Mesenchymal stem cell (in vitro differentiated cells and primary cell): Measurements from ENCODE around the gene CLIC3.

ENCODE experiments used
- DNase-seq: peaks from one replicate; pipeline ENCODE4 v3.0.0-alpha.2; 2013
- H2AFZ ChIP-seq: one replicate; pipeline ENCODE4 v1.6.1; 2013; ENCODE audit warnings: low read depth, mild to moderate bottlenecking, control low read depth, inconsistent platforms, low read length, moderate library complexity
- H2AK5ac ChIP-seq: 2 replicates; pipeline ENCODE4 v1.6.1; 2013; ENCODE audit warnings: low read length, moderate library complexity, mild to moderate bottlenecking, inconsistent platforms; ENCODE audit not compliant: severe bottlenecking
- H2BK120ac ChIP-seq: one replicate; pipeline ENCODE4 v1.6.1; 2013; ENCODE audit warnings: low read depth, mild to moderate bottlenecking, inconsistent platforms, low read length, moderate library complexity
- H2BK12ac ChIP-seq, 2 experiments: one replicate each; pipeline ENCODE4 v1.6.1; 2013; ENCODE audit warnings: inconsistent platforms in 2 of 2, low read length in 2 of 2, mild to moderate bottlenecking in 2 of 2, moderate library complexity in 2 of 2, control low read depth in 1 of 2
- H2BK15ac ChIP-seq: one replicate; pipeline ENCODE4 v1.6.1; 2013; ENCODE audit warnings: mild to moderate bottlenecking, low read depth, inconsistent platforms; ENCODE audit not compliant: poor library complexity, severe bottlenecking
- H2BK5ac ChIP-seq: 2 replicates; pipeline ENCODE4 v1.6.1; 2013; ENCODE audit warnings: low read depth, mild to moderate bottlenecking, low read length, control low read depth, inconsistent platforms; ENCODE audit not compliant: poor library complexity, severe bottlenecking
- H3K14ac ChIP-seq, 2 experiments: one replicate each; pipeline ENCODE4 v1.6.1; 2013; ENCODE audit warnings: inconsistent platforms in 2 of 2, low read length in 2 of 2, control low read depth in 1 of 2, mild to moderate bottlenecking in 1 of 2, moderate library complexity in 1 of 2
- H3K18ac ChIP-seq, 2 experiments: one replicate each; pipeline ENCODE4 v1.6.1; 2013; ENCODE audit warnings: inconsistent platforms in 2 of 2, low read length in 2 of 2, control low read depth in 1 of 2, low read depth in 1 of 2, mild to moderate bottlenecking in 1 of 2
- H3K23ac ChIP-seq, 2 experiments: one replicate each; pipeline ENCODE4 v1.6.1; 2013; ENCODE audit warnings: inconsistent platforms in 2 of 2, low read length in 2 of 2, mild to moderate bottlenecking in 2 of 2, moderate library complexity in 2 of 2, control low read depth in 1 of 2
- H3K27ac ChIP-seq: 2 replicates; pipeline ENCODE4 v1.5.1; 2013; ENCODE audit warnings: mild to moderate bottlenecking, moderate library complexity, low read length, control low read depth, inconsistent platforms; ENCODE audit not compliant: poor library complexity, severe bottlenecking
- H3K27me3 ChIP-seq, 2 experiments: 2 replicates each; pipeline versions ENCODE4 v1.6.1 to v1.7.0; 2013; ENCODE audit warnings: low read length in 2 of 2, mild to moderate bottlenecking in 2 of 2, moderate library complexity in 2 of 2, control low read depth in 1 of 2, inconsistent platforms in 1 of 2; ENCODE audit not compliant: control insufficient read depth in 1 of 2, insufficient read depth in 1 of 2
- H3K36me3 ChIP-seq, 2 experiments: 2 replicates each; pipeline versions ENCODE4 v1.6.1 to v1.7.0; 2013; ENCODE audit warnings: low read length in 2 of 2, control low read depth in 1 of 2, inconsistent platforms in 1 of 2, low read depth in 1 of 2, mild to moderate bottlenecking in 1 of 2; ENCODE audit not compliant: insufficient read depth in 2 of 2, control insufficient read depth in 1 of 2
- H3K4ac ChIP-seq, 2 experiments: one replicate each; pipeline ENCODE4 v1.6.1; 2013; ENCODE audit warnings: inconsistent platforms in 2 of 2, low read length in 2 of 2, mild to moderate bottlenecking in 2 of 2, moderate library complexity in 2 of 2, control low read depth in 1 of 2, low read depth in 1 of 2
- H3K4me1 ChIP-seq: 2 replicates; pipeline ENCODE4 v1.6.1; 2013; ENCODE audit warnings: low read depth, low read length, control low read depth; ENCODE audit not compliant: control insufficient read depth, insufficient read depth
- H3K4me2 ChIP-seq: 2 replicates; pipeline ENCODE4 v1.6.1; 2013; ENCODE audit warnings: low read length, mild to moderate bottlenecking, inconsistent platforms; ENCODE audit not compliant: poor library complexity, severe bottlenecking
- H3K4me3 ChIP-seq, 2 experiments: 2 replicates each; pipeline versions ENCODE4 v1.5.1 to v1.7.0; 2013; ENCODE audit warnings: low read length in 2 of 2, mild to moderate bottlenecking in 2 of 2, control low read depth in 1 of 2, low read depth in 1 of 2; ENCODE audit not compliant: insufficient read depth in 1 of 2
- H3K79me1 ChIP-seq: replicated peaks from 2 replicates; pipeline ENCODE4 v1.6.1; 2013; ENCODE audit warnings: mild to moderate bottlenecking, control low read depth, low read length, inconsistent platforms; ENCODE audit not compliant: poor library complexity, severe bottlenecking
- H3K9ac ChIP-seq: 2 replicates; pipeline ENCODE4 v1.7.0; 2013; ENCODE audit warnings: mild to moderate bottlenecking, low read length, moderate library complexity
- H3K9me3 ChIP-seq: 2 replicates; pipeline ENCODE4 v1.7.0; 2013; ENCODE audit warnings: mild to moderate bottlenecking, low read length; ENCODE audit not compliant: control insufficient read depth
- H4K8ac ChIP-seq: one replicate; pipeline ENCODE4 v1.6.1; 2013; ENCODE audit warnings: inconsistent platforms, mild to moderate bottlenecking, low read length, moderate library complexity
- H4K91ac ChIP-seq: one replicate; pipeline ENCODE4 v1.6.1; 2013; ENCODE audit warnings: mild to moderate bottlenecking, low read length, inconsistent platforms
- WGBS: methylation state at CpG from one replicate; pipeline ENCODE4 v1.1.7; 2013; ENCODE audit warnings: mixed read lengths; 5-methylcytosine and 5-hydroxymethylcytosine counted together

CLIC3 gene

DNA sequence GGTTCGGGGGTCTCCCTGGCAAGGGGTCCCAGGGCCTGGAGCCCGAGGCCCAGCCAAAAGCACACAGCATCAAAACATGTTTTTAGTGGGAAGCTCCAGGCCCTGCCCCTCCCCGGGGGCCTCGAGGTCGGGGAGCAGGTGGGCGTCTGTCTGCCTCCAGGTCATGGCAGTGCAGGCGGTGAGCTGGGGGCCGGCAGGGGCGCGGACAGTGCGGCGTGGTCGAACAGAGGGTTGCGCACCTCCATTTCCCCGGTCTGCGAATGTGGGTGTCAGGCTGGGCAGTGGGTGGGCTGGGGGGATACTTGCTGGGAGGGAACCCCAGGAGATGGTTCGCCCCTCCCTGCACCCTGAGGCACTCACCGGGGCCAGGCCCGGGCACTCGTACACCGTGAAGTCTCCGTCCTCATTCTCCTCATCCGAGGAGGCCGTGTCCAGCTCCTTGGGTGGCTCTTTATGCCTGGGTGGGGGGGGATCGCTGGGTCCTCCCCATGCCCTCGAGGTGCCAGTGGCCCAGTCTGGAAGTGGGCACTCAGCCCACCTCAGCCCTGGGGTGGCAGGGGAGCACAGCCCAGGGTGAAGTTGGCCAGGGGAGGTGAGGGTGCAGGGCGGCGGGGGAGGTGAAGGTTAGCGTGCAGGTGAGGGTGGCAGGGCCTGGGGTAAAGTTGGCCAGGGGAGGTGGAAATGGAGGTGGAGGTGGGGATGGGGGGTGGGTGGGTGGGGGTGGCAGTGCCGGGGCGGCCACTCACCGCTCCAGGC lies 43.4 kb upstream of the CLIC3 start:
- Histone ChIP-seq H3K9me3 (no peaks in the 10 kb centered on the region), H4K8ac (no peak overlapping the region), H2BK5ac (no peak overlapping the region), H3K27ac (no peak overlapping the region), H3K4me1 (peaks cover 11% of the 10 kb centered on the region), H4K91ac (no peak overlapping the region), H3K18ac (no peak overlapping the region), H3K9ac (no peak overlapping the region), H3K4me2 (no peak overlapping the region), H2BK12ac (no peak overlapping the region), H3K36me3 (peaks cover 20 to 45% of the 10 kb centered on the region in 2 experiments), H2BK15ac (no peak overlapping the region), H2AFZ (no peak overlapping the region), H3K14ac (no peak overlapping the region), H2BK120ac (no peak overlapping the region), H3K4me3 (no peak overlapping the region), H3K79me1 (no peaks in the 10 kb centered on the region), H3K27me3 (peaks cover 0 to 17% of the 10 kb centered on the region in 2 experiments), H2AK5ac (no peak overlapping the region), H3K23ac (no peak overlapping the region), H3K4ac (no peak overlapping the region)
- DNase-seq: no peak
- 87% methylated on average over 26 of the region's 32 CpGs for WGBS

DNA sequence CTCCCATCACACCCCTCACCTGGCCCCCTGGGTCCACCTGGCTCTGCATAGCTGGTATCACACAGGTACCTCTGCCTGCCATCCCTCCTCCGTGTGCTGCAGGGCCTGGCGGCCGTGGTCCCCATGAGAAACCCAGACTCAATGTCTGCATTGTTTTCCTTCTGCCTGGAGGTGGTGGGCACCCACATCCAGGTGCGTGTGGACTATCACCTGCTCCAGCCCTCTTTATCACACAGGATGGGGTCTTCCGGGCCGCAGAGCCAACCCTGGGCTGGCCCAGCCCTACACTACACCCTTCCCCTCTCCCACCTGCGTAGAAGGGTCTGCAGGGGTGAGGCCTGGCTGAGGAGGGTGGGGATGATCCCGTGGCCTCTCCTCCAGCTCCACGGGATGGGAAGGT lies 42.5 kb upstream of the CLIC3 start:
- no peak overlapping the region for H2BK120ac ChIP-seq
- no peak overlapping the region for H2BK12ac ChIP-seq
- H2AFZ ChIP-seq: no peak overlapping the region
- H4K91ac ChIP-seq: no peak overlapping the region
- no peak overlapping the region for H2BK15ac ChIP-seq
- H3K27me3 ChIP-seq: peaks cover under 1 to 8% of the 10 kb centered on the region in 2 experiments
- H3K36me3 ChIP-seq: peaks cover 20 to 45% of the 10 kb centered on the region in 2 experiments
- H3K4me1 ChIP-seq: peaks cover 3% of the 10 kb centered on the region
- H3K18ac ChIP-seq: no peak overlapping the region
- no peaks in the 10 kb centered on the region for H3K79me1 ChIP-seq
- no peak overlapping the region for H3K9ac ChIP-seq
- no peak overlapping the region for H2AK5ac ChIP-seq
- H2BK5ac ChIP-seq: no peak overlapping the region
- WGBS: 95% methylated on average over 6 of the region's 9 CpGs
- no peak for DNase-seq
- H3K27ac ChIP-seq: no peak overlapping the region
- H4K8ac ChIP-seq: no peak overlapping the region
- H3K14ac ChIP-seq: no peak overlapping the region
- H3K4me3 ChIP-seq: no peak overlapping the region
- no peaks in the 10 kb centered on the region for H3K9me3 ChIP-seq
- H3K4ac ChIP-seq: no peak overlapping the region
- no peak overlapping the region for H3K4me2 ChIP-seq
- H3K23ac ChIP-seq: no peak overlapping the region

GRCh38 chr9:137037483-137037882 lies 41.1 kb upstream of the CLIC3 start:
- no peak overlapping the region for H2BK15ac ChIP-seq
- H3K9me3 ChIP-seq: no peaks in the 10 kb centered on the region
- H3K36me3 ChIP-seq: peaks cover 20 to 45% of the 10 kb centered on the region in 2 experiments
- no peak overlapping the region for H2AK5ac ChIP-seq
- no peak overlapping the region for H3K4me3 ChIP-seq
- no peak overlapping the region for H3K4ac ChIP-seq
- H3K79me1 ChIP-seq: no peaks in the 10 kb centered on the region
- H3K18ac ChIP-seq: no peak overlapping the region
- H3K27me3 ChIP-seq: peaks cover 0 to 11% of the 10 kb centered on the region in 2 experiments
- H2AFZ ChIP-seq: no peak overlapping the region
- H3K14ac ChIP-seq: no peak overlapping the region
- WGBS: 92% methylated on average over 10 of the region's 10 CpGs
- no peak overlapping the region for H2BK120ac ChIP-seq
- H2BK12ac ChIP-seq: no peak overlapping the region
- DNase-seq: no peak
- H3K9ac ChIP-seq: no peak overlapping the region
- no peak overlapping the region for H3K23ac ChIP-seq
- H4K8ac ChIP-seq: no peak overlapping the region
- H4K91ac ChIP-seq: no peak overlapping the region
- H3K4me1 ChIP-seq: peaks cover 3% of the 10 kb centered on the region
- H3K4me2 ChIP-seq: no peak overlapping the region
- no peak overlapping the region for H3K27ac ChIP-seq
- H2BK5ac ChIP-seq: no peak overlapping the region

GRCh38 chr9:137037035-137037434 lies 40.7 kb upstream of the CLIC3 start:
- Histone ChIP-seq H2AK5ac (no peak overlapping the region), H3K9ac (no peak overlapping the region), H3K79me1 (no peaks in the 10 kb centered on the region), H2BK15ac (no peak overlapping the region), H2AFZ (no peak overlapping the region), H3K27ac (no peak overlapping the region), H3K4me3 (no peak overlapping the region), H2BK5ac (no peak overlapping the region), H3K9me3 (no peaks in the 10 kb centered on the region), H4K8ac (no peak overlapping the region), H3K36me3 (peaks cover 20 to 45% of the 10 kb centered on the region in 2 experiments), H3K27me3 (peaks cover 0 to 11% of the 10 kb centered on the region in 2 experiments), H3K14ac (no peak overlapping the region), H3K23ac (no peak overlapping the region), H3K4me2 (no peak overlapping the region), H3K18ac (no peak overlapping the region), H3K4ac (no peak overlapping the region), H2BK12ac (no peak overlapping the region), H3K4me1 (peaks cover 3% of the 10 kb centered on the region), H4K91ac (no peak overlapping the region), H2BK120ac (no peak overlapping the region)
- 84% methylated on average over 3 of the region's 13 CpGs for WGBS
- no peak for DNase-seq
